HEK293T (cell line): Measurements from ENCODE around the gene ACOT7.

ENCODE experiments used
- CTCF ChIA-PET: fragments of 350-600 bp; formaldehyde crosslinking; extraction: SDS; loops from one replicate; lab custom pipeline; 2021; ENCODE audit warnings: antibody characterized with exemption, inconsistent platforms; lab: Yijun Ruan, JAX
- POLR2A ChIA-PET: fragments of 350-600 bp; formaldehyde crosslinking; extraction: SDS; loops from one replicate; lab custom pipeline; 2020; ENCODE audit warnings: antibody characterized with exemption, inconsistent platforms; lab: Yijun Ruan, JAX
- DNase-seq: peaks from one replicate; pipeline ENCODE4 v3.0.0; 2012; ENCODE audit warnings: mixed read lengths; ENCODE audit errors: extremely low spot score
- ARNT ChIP-seq: fragments of 450-650 bp; IDR thresholded peaks from 2 replicates; pipeline ENCODE4 v1.6.1; 2017; ENCODE audit warnings: mild to moderate bottlenecking
- ELF4 ChIP-seq: fragments of 450-650 bp; IDR thresholded peaks from 2 replicates; pipeline ENCODE4 v1.6.1; 2017; ENCODE audit warnings: antibody characterized with exemption
- FOXA1 ChIP-seq: fragments of 450-650 bp; IDR thresholded peaks from 2 replicates; pipeline ENCODE4 v1.6.1; 2016; ENCODE audit warnings: mild to moderate bottlenecking
- FOXM1 ChIP-seq: fragments of 450-650 bp; IDR thresholded peaks from 2 replicates; pipeline ENCODE4 v1.6.1; 2017; ENCODE audit warnings: mild to moderate bottlenecking, borderline replicate concordance
- HDGF ChIP-seq: fragments of 450-650 bp; IDR thresholded peaks from 2 replicates; pipeline ENCODE4 v1.6.1; 2017; ENCODE audit warnings: antibody characterized with exemption, borderline replicate concordance
- LEF1 ChIP-seq: fragments of 450-650 bp; IDR thresholded peaks from 2 replicates; pipeline ENCODE4 v1.6.1; 2017; ENCODE audit warnings: mild to moderate bottlenecking, borderline replicate concordance
- SP1 ChIP-seq: fragments of 450-650 bp; IDR thresholded peaks from 2 replicates; pipeline ENCODE4 v1.6.1; 2017
- TARDBP ChIP-seq: fragments of 450-650 bp; IDR thresholded peaks from 2 replicates; pipeline ENCODE4 v1.6.1; 2016
- ZNF384 ChIP-seq: fragments of 450-650 bp; IDR thresholded peaks from 2 replicates; pipeline ENCODE4 v1.6.1; 2016
- TF ChIP-seq, protein P1 (sequence below): fragments of 450-650 bp; IDR thresholded peaks from 2 replicates; pipeline ENCODE4 v1.6.1; 2016

Gene ACOT7

DNA sequence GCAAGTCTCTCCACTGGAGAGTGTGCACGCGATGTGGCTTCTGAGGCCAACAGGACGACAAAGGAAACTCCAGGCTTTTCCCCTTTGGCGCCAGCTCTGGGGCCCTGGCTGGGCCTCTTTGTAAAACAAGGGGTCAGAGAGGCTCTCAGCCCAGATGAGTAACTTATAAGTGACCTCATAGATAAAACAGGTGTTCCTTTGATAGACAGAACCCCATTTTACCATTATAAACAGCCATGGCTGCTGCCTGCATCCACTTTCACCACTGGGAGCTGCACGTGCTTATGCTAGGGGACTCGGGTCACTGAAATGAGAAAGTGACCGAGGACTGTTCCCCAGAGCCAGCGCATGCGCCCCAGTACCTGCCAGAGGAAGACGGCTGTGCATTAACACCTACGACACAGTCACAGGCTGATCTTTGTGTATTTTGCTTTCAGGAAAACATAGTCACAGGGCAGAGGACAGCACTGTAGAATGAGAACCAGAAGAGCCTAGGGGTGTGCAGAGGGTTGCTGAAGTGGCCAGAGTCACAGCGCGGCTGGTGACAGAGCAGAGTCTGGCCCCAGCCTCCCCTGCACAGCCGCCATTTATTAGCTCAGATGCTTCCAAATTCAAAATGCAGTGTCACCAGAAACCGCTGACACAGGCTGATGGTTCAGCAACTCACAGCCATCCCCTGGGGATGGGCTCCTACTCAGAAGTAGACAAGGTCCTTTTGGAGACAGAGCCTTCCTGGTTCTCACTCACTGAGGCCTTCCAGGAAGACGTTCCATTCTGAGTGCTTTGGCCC is 175.0 kb downstream of the ACOT7 start:
- no peak for DNase-seq
- POLR2A ChIA-PET, result interaction anchor here (0.7 to 2.2 kb wide), 4 partner anchors 13 to 18 kb away, joined by 3 to 9 read pairs (median 4); partner anchors contain the start of gene RNF207
- CTCF ChIA-PET, result interaction anchor here (0.6 kb wide), 2 partner anchors 10 to 211 kb away, joined by 3 read pairs; no protein-coding TSS in a partner anchor
- TF ChIP-seq HDGF, result no peak
- no peak for TF ChIP-seq TARDBP
- no peak for TF ChIP-seq ZNF384
- no peak for TF ChIP-seq LEF1
- TF ChIP-seq ARNT, result no peak
- TF ChIP-seq FOXM1, result no peak
- no peak for TF ChIP-seq SP1
- TF ChIP-seq FOXA1, result no peak
- TF ChIP-seq, protein P1, sequence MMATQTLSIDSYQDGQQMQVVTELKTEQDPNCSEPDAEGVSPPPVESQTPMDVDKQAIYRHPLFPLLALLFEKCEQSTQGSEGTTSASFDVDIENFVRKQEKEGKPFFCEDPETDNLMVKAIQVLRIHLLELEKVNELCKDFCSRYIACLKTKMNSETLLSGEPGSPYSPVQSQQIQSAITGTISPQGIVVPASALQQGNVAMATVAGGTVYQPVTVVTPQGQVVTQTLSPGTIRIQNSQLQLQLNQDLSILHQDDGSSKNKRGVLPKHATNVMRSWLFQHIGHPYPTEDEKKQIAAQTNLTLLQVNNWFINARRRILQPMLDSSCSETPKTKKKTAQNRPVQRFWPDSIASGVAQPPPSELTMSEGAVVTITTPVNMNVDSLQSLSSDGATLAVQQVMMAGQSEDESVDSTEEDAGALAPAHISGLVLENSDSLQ, result no peak
- TF ChIP-seq ELF4, result no peak
